ENCODE data around the gene SPHK2. TPM values are rescaled to one million over a fixed set of nuclear protein-coding genes. Genes with fewer than 3 reads are reported as not detected.

Gene SPHK2
- total RNA-seq, 4 donors from 2014 or later, result 7.8 to 12.4 (median 9.2) TPM

DNA sequence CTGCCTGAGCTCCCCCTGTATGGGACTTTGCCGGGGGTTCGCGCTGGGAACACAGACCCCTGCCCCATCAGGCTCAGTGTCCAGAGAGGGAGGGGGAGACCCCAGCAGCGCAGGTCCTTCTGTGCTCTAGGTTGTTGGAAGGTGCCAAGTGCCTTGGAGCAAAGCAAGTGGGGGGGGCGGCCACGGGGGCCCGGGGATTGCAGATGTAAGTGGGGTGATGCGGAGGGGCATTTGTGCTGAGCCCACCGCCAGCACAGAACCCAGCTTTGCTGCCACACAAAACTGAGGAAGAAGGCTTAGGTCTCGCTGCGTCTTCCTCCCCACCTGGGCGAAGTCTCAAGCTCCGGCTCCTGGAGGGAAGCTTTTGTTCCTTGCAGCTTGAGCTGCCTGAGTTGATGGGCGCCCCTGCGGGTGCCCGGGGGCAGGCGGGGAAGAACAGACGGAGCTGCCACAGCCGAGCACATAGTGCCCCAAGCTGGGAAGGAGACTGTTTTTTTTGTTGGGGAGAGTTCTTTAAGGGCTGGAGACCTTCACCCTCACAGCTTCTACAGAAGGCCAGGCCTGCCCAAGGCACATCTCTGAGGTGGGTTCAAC, 55.0 kb downstream of the SPHK2 start:
- no peak for TF ChIP-seq POLR2A (IDR thresholded peaks at IDR 0.05)
- TF ChIP-seq, protein P1, sequence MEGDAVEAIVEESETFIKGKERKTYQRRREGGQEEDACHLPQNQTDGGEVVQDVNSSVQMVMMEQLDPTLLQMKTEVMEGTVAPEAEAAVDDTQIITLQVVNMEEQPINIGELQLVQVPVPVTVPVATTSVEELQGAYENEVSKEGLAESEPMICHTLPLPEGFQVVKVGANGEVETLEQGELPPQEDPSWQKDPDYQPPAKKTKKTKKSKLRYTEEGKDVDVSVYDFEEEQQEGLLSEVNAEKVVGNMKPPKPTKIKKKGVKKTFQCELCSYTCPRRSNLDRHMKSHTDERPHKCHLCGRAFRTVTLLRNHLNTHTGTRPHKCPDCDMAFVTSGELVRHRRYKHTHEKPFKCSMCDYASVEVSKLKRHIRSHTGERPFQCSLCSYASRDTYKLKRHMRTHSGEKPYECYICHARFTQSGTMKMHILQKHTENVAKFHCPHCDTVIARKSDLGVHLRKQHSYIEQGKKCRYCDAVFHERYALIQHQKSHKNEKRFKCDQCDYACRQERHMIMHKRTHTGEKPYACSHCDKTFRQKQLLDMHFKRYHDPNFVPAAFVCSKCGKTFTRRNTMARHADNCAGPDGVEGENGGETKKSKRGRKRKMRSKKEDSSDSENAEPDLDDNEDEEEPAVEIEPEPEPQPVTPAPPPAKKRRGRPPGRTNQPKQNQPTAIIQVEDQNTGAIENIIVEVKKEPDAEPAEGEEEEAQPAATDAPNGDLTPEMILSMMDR (IDR thresholded peaks at IDR 0.05 in 4 of 5, conservative IDR thresholded peaks at IDR 0.05 in 1 of 5), result no peak
- DNase-seq (no peak), ATAC-seq (no peak)
- Histone ChIP-seq H3K27ac (no peak overlapping the region), H3K36me3 (no peaks in the 10 kb centered on the region), H3K27me3 (no peaks in the 10 kb centered on the region), H3K4me3 (no peak overlapping the region), H3K4me1 (peaks cover 4 to 11% of the 10 kb centered on the region in 2 donors), H3K9me3 (no peaks in the 10 kb centered on the region)
- intact Hi-C loops (cut with DNase I; ENCODE audit: low total_unique reads), result loop anchor here (10.0 kb wide), 1 partner anchor 170 kb away; no protein-coding TSS in a partner anchor
- in situ Hi-C loops (cut with MboI; ENCODE audit: low sequenced_read_pairs in 4 of 4), result loop anchor here in 1 of 4 donors (10.0 kb wide), 1 partner anchor 170 kb away; no protein-coding TSS in a partner anchor

DNA sequence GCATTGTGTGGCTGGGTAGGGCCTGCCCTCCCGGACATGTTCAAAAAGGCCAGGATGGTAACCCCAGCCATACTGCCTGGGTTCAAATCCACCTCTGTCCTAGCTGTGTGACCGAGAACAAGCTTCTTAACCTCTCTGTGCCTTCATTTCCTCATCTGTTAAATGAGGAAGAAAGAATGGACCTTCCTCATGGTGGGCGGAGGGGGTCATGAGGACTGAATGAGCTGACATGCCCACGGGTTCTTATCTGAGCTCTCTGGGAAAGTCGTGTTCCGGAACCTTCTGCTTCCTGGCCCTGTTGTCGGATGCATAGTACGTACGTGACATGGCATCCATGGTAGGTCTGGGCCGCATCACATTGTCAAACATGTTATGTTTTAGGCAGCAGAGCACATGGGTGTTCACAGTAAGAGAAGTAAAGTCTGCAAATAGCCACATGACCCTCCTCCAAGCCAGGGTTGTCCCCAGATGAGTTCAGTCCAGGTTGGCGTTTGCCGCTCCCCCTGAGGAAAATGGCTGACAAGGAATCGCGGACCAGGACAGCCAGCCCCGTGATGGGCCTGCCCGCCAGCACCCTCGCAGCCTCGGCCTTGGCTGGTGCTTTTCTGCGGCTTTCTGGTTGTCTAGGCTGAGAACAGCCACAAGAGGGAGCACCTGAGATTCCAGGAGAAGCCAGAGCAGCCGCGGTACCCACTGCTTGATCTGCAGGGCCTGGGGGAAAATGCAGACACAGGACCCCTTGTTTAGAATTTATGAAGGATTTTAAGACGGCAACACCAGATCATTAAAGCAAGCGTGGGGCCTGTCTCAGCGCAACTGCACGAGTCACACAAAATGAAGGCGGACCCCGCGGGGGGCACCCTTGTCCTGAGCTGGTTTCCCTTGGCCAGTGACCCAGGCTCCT, 55.9 kb downstream of the SPHK2 start:
- Histone ChIP-seq H3K4me3 (no peak overlapping the region), H3K36me3 (no peaks in the 10 kb centered on the region), H3K27ac (peak overlapping the region in 1 of 4 donors; percentile 57), H3K4me1 (peaks cover 4 to 11% of the 10 kb centered on the region in 2 donors), H3K9me3 (no peaks in the 10 kb centered on the region), H3K27me3 (no peaks in the 10 kb centered on the region)
- ATAC-seq (peak; percentile 91 to 95), DNase-seq (peak; percentile 63 to 78)
- TF ChIP-seq POLR2A (IDR thresholded peaks at IDR 0.05), result no peak
- TF ChIP-seq, protein P1 (IDR thresholded peaks at IDR 0.05 in 4 of 5, conservative IDR thresholded peaks at IDR 0.05 in 1 of 5), result peak; percentile 80 to 93 (median 89)
- intact Hi-C loops (cut with DNase I; ENCODE audit: low total_unique reads) (loop anchor here (1.0 to 10.0 kb wide), 4 partner anchors 29 to 170 kb away; partner anchors contain the start of gene CA11), in situ Hi-C loops (cut with MboI; ENCODE audit: low sequenced_read_pairs in 4 of 4) (loop anchor here in 1 of 4 donors (10.0 kb wide), 1 partner anchor 170 kb away; no protein-coding TSS in a partner anchor)

DNA sequence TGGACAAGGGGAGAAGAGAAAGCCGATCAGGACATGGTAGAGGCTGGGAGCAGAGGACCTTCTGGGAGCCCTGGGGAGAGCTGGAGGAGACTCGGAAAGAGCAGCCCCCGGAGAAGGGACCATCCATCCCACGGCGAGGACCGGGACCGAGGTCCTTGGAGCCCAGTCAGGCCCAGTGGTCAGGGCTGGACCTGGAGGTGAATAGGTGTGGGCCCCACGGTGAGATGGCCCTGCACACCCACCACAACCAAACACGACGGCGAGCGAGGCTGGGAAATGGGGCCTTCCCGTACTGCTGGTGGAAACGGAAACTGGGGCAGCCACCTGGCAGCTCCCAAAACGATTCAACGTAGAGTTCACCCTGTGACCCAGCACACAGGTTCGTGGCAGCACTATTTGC, 57.2 kb downstream of the SPHK2 start:
- H3K36me3 ChIP-seq, result no peaks in the 10 kb centered on the region
- H3K27me3 ChIP-seq, result no peaks in the 10 kb centered on the region
- DNase-seq (no peak), ATAC-seq (no peak)
- H3K4me1 ChIP-seq, result peaks cover 4 to 11% of the 10 kb centered on the region in 2 donors
- H3K9me3 ChIP-seq, result no peaks in the 10 kb centered on the region
- intact Hi-C loops (cut with DNase I; ENCODE audit: low total_unique reads) (loop anchor here (5.0 to 10.0 kb wide), 2 partner anchors 36 to 168 kb away; no protein-coding TSS in a partner anchor), in situ Hi-C loops (cut with MboI; ENCODE audit: low sequenced_read_pairs in 4 of 4) (loop anchor here in 1 of 4 donors (10.0 kb wide), 1 partner anchor 168 kb away; no protein-coding TSS in a partner anchor)
- TF ChIP-seq, protein P1 (IDR thresholded peaks at IDR 0.05 in 4 of 5, conservative IDR thresholded peaks at IDR 0.05 in 1 of 5), result no peak
- no peak for TF ChIP-seq POLR2A (IDR thresholded peaks at IDR 0.05)
- no peak overlapping the region for H3K4me3 ChIP-seq
- H3K27ac ChIP-seq, result no peak overlapping the region

DNA sequence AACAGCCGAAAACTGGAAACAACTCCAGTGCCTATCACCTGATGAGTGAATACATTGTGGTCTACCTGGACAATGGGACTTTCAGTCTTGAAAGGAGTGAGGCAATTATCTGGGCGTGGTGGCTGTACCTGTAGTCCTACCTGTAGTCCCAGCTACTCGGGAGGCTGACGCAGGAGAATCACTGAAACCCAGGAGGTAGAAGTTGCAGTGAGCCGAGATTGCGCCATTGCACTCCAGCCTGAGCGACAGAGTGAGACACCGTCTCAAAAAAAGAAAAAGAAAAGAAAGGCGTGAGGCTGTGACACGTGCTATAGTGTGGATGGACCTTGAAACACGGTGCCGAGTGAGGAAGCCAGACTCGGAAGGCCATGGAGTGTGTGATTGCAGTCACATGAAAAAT, 57.6 kb downstream of the SPHK2 start:
- in situ Hi-C loops (cut with MboI; ENCODE audit: low sequenced_read_pairs in 4 of 4), result loop anchor here in 1 of 4 donors (10.0 kb wide), 1 partner anchor 168 kb away; no protein-coding TSS in a partner anchor

More for the DNA sequence above, 57.6 kb downstream of the SPHK2 start:
- peaks cover 4 to 11% of the 10 kb centered on the region in 2 donors for H3K4me1 ChIP-seq
- no peak for TF ChIP-seq POLR2A (IDR thresholded peaks at IDR 0.05)
- TF ChIP-seq, protein P1 (IDR thresholded peaks at IDR 0.05 in 4 of 5, conservative IDR thresholded peaks at IDR 0.05 in 1 of 5), result no peak
- H3K9me3 ChIP-seq, result no peaks in the 10 kb centered on the region
- H3K27me3 ChIP-seq, result no peaks in the 10 kb centered on the region
- ATAC-seq (no peak), DNase-seq (no peak)
- H3K36me3 ChIP-seq, result no peaks in the 10 kb centered on the region
- intact Hi-C loops (cut with DNase I; ENCODE audit: low total_unique reads), result loop anchor here (5.0 to 10.0 kb wide), 2 partner anchors 35 to 168 kb away; no protein-coding TSS in a partner anchor
- H3K4me3 ChIP-seq, result no peak overlapping the region
- H3K27ac ChIP-seq, result no peak overlapping the region
